Cardiac septum (tissue), 1 donor: Measurements from ENCODE around the gene SRPK1. TPM values are rescaled to one million over a fixed set of nuclear protein-coding genes. Genes with fewer than 3 reads are reported as not detected.
"Not testable (repeated sequence)": the region's sequence is repeated elsewhere in the genome, so short reads cannot be mapped to it uniquely, and the experiment has no call there.

Source experiments
- DNase-seq: peaks from one replicate; pipeline ENCODE4 v3.0.0-alpha.2; 2020; ENCODE audit warnings: low spot score
- intact Hi-C: fragments of 100-400 bp; cut with DNase I; formaldehyde crosslinking; loops from one replicate; pipeline ENCODE4 v1.14.0; 2022
- long read RNA-seq: library from polyadenylated mRNA; unstranded; transcript quantifications from one replicate; pipeline ENCODE4 v2.0.0, GENCODE V29; 2021
- total RNA-seq: library from RNA; stranded (reverse); fragmentation: NEBNext Ultra II Directional; extraction: Animal tissue kit (Norgen Biotek cat#: 25700); gene quantifications from one replicate; pipeline ENCODE4 v1.2.1, GENCODE V29; 2021
- donor health status: DM: no; HTN: no; CAD: no.

SRPK1 gene
- total RNA-seq: 20.4 TPM
- long read RNA-seq, full-length matches to known transcripts: 13 of 24 reads
- long read RNA-seq, partial matches to known transcripts: 7 of 24 reads
- long read RNA-seq, other reads (novel, unspliced or antisense): 4 of 24 reads

DNA sequence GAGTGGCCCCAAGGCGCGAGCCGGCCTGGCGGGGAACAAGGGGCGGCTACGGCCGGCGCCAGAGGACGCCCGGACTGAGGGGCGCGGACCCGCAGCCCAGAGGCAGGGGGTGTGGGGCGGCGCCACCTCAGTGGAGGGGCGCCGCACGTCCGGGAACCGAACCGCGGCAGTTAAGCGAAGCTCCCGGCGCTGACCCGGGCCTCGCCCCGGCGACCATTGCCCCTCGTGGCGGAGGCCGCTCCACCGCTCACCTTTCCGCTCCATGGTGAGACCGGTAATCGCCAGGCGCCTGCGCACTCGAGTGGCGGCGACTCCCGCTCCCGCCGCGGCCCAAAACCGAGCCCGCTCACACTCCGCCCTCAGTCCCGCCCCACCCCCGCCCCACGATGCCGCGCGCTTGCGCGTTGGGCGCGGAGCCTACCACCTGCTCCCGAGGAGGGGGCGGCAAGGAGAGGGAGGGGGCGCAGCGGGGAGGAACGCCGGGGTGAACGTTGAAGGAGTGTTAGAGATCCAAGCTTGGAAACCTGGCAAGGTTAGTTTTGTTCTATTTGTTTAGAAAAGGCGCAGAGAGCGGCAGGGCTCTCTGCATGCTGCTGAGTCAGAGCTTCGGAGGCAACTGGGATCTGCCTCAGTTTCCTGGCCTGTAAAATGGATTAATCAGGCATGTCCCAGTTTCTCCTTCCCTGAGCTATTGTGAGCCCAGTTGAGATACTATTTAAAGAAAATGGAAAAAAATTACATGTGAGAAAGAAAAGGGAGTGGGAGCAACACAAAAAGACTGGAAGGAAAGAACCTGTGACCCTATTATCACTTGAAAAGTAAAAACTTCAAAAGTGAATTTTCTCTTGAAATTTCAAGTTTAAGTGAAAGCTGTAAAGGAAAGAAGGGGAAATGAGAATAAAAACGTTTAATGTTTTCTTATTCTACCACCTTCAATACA is at the start of gene SRPK1:
SRPK1 (minus strand) TSS at position 306 of the 940 bp plus-strand sequence; CDS start at position 264, 42 bp downstream.
- DNase-seq: peak; percentile 96
- intact Hi-C loops: no loop called here

DNA sequence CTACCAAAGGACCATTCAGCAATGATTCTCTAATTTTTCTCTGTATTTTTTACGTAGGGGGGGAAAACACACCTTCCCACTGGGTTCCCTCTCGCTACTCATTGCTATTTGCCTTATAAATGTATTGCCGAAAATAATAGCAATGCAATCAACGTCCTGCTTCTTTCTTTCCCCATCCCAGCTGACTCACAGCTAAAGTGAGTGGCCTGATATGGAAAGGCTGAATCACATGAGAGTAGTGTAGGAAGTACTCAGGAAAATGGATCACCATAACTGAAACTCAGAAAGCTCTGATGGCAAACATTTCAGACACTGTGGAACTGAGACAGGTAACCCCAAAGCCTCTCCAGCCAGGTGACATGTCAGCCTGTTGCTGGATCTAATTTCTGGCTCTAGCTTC is 49.3 kb upstream of the SRPK1 start:
- no peak for DNase-seq
- intact Hi-C loops: no loop called here

DNA sequence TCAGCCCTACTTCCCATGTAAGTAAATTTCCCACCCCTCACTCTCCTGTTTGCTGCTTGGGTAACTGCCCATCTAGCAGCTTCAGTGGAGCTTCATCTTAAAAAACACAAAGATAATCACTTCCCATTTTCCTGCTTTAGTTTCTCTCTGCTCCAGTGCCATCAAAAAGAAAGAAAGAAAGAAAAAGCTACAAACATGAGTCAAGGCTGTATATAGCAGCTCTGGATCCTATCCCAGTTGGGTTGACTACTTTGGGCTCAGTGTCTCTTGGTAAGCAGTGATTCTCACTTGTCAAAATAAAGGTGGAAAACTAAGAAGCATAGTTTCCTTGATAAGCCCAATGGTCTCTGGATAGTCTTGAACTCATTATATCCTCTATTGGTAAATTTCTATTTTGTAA is 48.7 kb upstream of the SRPK1 start:
- DNase-seq: no peak
- intact Hi-C loops: no loop called here

DNA sequence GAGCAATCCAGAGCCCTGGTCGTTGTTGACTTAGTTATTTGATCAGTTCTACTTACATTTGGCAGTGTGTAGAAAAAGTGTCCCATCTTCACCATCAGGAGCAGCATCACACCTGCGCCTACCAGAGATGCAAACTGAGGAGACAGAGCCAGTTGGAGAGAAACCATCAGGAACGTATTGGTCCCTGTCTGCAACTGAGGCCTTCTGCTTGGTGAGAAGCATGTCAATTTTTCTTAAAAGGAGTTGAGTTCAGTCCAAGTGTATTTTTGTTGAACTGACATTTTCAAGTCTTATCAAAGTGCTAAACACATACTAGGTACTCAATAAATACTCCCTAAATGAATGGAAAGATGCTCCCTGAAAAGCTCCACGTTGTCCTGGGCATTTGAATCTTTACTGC is 47.9 kb upstream of the SRPK1 start:
- intact Hi-C loops: no loop called here
- no peak for DNase-seq

DNA sequence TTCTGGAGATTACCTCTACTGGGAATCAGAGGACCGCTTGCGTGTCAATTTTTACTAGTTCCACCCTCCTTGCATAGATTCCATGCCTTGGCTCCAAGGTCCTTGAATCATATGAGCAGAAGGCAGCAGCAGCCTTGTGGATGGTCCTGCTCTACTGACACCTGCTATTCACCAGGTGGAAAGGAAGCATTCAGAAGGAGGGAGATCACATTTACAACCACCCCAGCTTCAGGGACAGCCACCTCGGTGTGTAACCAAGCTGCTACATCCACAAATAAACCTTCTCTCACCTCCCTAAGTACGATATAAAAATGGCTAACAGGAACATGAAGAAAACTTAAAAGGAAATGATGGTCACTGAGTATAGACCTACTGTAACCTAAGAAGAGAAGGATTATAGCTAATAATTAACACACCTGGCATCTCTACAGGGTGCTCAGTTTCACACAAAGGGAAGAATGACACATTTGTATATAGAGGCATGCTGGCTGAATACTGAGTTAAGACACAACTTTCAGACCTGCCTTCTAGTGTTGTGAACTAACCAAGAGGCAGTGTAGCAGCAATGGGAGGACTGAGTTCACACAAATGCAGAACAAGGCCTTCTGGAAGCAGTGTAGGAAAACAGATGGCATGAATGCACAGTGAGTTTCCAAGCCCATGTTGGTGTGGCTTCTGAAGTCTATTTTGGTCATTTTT is 46.3 kb upstream of the SRPK1 start:
- intact Hi-C loops: no loop called here
- DNase-seq: no peak

DNA sequence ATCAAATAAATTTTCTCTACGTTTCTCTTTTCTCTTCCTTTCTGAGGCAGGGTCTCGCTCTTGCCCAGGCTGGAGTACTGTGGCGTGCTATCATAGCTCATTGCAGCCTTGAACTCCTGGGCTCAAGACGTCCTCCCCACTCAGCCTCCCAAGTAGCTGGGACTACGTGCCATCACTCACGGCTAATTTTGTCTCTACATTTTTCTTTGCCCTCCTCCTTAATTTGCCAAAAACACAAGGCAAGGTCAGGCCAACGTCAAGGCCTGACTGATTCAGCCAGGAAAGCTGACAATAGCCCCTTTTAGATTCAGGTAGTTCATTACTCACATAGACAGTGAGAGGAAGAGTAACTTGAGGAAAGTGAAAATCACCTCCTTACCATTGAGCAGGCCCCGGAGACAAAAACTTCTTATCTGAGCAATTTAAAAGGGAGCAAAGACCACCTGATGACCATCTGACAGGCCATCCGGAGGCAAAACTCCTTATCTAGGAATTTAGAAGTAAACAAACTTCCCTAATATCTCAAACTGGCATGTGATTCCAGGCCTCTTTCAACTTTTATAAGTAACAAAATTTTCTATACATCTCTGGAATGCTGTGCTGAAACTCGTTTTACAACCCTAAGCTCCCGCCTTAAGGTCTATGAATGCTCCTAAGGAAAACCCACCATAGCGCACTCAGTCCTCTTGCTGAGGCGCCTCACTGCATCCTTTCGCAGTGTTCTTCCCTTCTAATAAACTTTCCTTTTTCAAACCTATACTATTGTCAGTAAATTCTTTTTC is 42.1 kb upstream of the SRPK1 start:
- DNase-seq: no peak
- intact Hi-C loops: no loop called here

DNA sequence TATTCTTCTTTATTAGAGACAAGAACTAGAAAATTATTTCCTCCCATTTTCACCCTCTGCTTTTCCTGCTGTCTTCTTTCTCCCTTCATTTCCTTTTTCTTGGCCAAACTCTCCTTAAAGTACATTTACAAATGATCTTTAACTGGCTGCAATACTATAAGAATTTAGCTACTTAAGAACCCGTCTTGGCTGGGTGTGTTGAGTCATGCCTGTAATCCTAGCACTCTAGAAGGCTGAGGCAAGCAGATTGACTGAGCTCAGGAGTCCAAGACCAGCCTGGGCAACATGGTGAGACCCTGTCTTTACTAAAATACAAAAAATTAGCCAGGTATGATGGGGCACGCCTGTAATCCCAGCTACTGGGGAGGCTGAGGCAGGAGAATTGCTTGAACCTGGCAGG is 39.3 kb upstream of the SRPK1 start:
- DNase-seq: no peak
- intact Hi-C loops: no loop called here

DNA sequence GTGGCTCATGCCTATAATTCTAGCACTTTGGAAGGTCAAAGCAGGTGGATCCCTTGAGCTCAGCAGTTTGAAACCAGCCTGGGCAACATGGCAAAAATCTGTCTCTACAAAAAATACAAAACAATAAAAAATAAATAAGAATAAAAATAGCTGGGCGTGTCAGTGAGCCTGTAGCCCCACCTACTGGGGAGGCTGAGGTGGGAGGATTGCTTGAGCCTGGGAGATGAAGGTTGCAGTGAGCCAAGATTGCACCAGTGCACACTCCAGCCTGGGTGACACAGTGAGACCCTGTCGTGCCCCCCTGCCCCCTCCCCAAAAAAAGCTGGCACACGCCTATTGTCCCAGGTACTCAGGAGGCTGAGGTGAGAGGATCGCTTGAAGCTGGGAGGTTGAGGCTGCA is 35.1 kb upstream of the SRPK1 start:
- no peak for DNase-seq
- intact Hi-C loops: no loop called here

DNA sequence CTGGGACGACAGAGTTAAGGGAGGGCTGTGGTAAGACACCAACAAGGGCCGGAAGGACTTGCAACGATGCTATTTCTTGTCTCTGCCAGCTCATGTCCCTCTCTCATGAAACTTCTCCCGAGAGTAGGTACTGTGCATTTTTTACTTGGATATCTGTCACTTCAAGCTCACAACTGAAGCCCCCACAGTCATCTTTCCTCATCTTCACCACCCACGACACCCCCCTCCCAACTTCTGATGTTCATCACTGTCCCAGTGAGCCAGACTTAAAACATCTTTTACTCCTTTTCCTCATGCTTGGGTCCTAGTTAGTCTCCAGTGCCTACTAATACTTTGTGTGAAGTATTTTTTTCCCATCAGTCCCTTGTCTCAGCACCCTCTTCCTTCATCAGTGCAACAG is 34.6 kb upstream of the SRPK1 start:
- no peak for DNase-seq
- intact Hi-C loops: no loop called here

DNA sequence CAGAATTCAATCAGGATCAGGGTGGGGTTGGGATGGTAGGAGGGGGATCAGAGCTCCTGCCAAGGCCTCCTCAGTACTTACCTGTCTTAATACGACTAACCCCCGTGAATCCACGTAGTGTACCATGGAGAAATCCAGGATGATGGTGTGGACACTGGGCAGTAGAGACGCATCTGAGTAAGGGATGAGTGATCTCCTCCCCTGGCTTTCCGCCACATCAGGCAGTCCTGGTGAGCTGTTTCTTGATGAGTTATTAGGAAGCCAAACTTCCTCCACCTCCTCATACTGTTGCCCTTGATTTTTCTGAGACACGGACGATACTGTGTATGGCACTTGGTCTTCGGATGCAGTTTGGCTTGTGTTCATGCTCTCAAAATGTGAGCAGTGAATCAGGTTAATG is 34.2 kb upstream of the SRPK1 start:
- no peak for DNase-seq
- intact Hi-C loops: no loop called here

DNA sequence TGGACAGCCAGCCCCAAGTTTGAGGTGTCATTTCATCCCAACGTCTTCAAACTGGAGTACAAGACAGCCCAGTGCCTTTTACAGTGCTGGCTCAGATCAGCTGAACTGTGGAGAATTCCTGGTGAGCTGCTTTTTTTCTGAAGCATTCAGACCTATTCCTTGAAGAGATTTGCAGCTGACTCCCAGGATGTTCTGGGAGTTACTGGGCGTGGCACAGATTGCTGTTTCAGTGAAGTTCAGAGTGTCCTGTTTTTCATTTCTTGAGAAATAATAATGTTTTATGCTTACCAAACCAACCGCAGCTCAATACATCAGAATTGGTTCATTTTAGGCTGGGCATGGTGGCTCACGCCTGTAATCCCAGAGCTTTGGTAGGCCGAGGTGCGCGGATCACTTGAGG is 33.4 kb upstream of the SRPK1 start:
- DNase-seq: no peak
- intact Hi-C loops: no loop called here

DNA sequence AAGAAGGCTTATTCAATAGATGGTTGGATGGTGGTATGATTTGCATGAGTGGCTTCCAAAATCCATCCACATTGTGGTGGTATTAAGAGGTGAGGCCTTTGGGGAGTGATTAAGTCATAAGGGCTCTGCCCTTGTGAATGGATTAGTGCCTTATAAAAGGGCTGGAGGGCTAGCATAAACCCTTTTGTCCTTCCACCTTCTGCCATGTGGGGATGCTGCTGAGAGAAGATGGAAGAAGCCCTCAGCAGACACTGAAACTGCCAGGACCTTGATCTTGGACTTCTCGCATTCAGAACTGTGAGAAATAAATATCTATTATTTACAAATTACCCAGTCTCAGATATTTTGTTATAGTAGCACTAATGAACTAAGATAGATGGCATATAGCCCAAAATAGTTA is 27.8 kb upstream of the SRPK1 start:
- intact Hi-C loops: no loop called here

DNA sequence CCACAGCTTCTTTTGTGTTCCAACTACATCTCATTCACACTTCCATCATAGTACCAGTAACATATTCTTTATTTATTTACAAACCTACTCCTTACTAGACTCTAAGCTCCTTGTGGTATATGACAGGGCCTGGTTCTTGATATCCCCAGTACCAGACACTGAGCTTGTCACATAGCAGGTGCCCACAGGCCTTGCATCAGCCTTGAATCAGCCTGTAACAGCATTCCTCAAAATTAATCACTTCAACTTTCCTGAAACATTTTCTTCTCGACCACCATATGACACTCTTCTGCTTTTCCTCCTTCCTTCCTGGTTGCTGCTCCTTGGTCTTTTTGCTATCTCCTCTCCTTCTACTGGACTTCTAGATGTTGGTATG is 24.7 kb upstream of the SRPK1 start:
- intact Hi-C loops: no loop called here
- DNase-seq: no peak

More for the DNA sequence above, 27.8 kb upstream of the SRPK1 start:
- DNase-seq: no peak

DNA sequence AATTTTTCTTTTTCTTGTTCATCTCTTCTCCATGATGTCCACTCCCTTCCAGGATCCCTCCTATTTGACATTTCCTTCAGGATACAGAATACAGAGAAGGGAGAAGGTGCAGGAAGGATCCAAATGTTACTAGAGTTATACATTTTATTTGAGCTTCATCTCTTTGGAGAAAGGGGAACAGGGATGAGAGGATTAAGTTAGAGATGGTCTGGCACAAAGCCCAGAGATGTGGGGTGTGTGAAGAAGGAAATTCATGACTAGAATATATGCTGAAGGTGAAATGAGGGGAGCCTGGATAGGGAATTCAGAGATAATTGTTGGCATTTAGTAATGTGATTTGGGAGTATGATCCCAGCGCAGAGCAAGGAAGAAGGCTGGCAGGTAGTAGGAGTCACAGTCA is 22.5 kb upstream of the SRPK1 start:
- no peak for DNase-seq
- intact Hi-C loops: no loop called here

DNA sequence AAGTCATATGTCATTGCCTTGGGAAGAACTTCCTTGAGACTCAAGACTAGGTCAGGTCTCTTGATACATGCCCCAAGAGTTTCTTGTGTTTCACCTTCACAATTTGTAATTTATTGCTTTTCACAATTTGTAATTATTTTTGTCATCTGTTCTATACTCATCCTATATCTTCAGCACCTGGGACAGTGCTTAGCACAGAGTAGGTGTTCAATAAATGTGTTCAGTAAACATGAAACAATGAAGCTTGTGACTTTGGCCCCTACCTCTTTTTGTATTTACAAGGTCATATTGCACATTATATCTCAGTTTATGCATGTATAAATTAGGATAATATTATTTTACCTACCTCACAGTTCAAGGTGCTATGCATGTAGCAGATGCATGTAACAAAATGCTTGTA is 21.5 kb upstream of the SRPK1 start:
- no peak for DNase-seq
- intact Hi-C loops: no loop called here

DNA sequence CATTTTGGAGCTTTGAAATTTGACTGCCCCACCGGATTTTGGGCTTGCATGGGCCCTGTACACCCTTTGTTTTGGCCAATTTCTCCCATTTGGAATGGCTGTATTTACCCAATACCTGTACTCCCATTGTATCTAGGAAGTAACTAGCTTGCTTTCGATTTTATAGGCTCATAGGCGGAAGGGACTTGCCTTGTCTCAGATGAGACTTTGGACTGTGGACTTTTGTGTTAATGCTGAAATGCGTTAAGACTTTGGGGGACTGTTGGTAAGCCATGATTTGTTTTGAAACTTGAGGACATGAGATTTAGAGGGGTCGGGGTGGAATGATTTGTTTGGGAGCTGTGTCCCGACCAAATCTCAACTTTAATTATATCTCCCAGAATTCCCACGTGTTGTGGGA is 20.3 kb upstream of the SRPK1 start:
- intact Hi-C loops: not testable (repeated sequence)

DNA sequence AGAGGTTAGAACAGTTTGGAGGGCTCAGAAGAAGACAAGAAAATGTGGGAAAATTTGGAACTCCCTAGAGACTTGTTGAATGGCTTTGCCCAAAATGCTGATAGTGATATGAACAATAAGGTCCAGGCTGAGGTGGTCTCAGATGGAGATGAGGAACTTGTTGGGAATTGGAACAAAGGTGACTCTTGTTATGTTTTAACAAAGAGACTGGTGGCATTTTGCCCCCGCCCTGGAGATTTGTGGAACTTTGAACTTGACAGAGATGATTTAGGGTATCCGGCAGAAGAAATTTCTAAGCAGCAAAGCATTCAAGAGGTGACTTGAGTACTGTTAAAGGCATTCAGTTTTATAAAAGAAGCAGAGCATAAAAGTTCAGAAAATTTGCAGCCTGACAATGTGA is 19.1 kb upstream of the SRPK1 start:
- intact Hi-C loops, DNase-seq: not testable (repeated sequence)

More for the DNA sequence above, 20.3 kb upstream of the SRPK1 start:
- not testable (repeated sequence) for DNase-seq

DNA sequence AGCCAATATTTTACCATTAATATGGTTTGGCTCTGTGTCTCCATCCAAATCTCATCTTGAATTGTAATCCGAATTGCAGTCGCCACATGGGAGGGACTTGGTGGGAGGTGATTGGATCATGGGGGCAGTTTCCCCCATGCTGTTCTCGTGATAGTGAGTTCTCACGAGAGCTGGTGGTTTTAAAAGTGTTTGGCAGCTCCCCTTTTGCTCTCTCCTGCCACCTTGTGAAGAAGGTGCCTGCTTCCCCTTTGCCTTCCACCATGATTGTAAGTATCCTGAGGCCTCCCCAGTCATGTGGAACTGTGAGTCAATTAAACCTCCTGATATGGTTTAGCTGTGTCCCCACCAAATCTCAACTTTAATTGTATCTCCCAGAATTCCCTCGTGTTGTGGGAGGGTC is 18.4 kb upstream of the SRPK1 start:
- DNase-seq, intact Hi-C loops: not testable (repeated sequence)

DNA sequence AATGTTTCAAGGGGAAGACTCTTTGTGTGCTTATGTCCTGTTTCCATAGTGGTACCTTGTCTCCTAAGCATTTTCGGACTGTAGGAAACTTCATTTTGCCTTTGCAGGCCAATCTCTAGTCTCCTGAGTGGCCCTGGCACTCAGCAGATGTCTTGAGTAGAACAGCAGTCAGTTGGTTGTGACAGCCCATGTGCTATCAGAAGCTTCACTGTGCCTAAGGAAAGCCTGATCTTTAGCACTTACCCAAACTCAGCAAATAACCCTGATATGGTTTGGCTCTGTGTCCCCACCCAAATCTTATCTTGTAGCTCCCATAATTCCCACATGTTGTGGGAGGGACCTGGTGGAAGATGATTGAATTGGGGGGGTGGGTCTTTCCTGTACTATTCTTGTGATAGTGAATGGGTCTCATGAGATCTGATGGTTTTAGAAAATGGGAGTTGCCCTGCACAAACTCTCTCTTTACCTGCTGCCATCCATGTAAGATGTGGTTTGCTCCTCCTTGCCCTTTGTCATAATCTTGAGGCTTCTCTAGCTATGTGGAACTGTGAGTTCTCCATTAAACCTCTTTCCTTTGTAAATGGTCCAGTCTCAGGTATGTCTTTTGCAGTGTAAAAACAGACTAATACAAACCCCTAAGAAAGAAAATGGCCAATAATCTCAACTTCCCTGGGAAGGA is 15.9 kb upstream of the SRPK1 start:
- intact Hi-C loops: no loop called here
- no peak for DNase-seq
